ENCODE results near the gene OR2G6.
A peak's percentile ranks its signal among the peaks of the same experiment; 100 is the strongest.
"Not testable (repeated sequence)": the region's sequence is repeated elsewhere in the genome, so short reads cannot be mapped to it uniquely, and the experiment has no call there.

OR2G6 gene

GRCh38 chr1:248507773-248508172 lies at the start of gene OR2G6:
Gene OR2G6, plus strand, starts transcription at chr1:248508073. Its CDS starts 13,574 bp downstream, at chr1:248521647.
- not testable (repeated sequence) for DNase-seq (ENCODE audit: low spot score); H3K4me3 ChIP-seq; H3K27ac ChIP-seq

GRCh38 chr1:248459117-248459516 lies 48.8 kb upstream of the OR2G6 start:
- not testable (repeated sequence) for H3K4me3 ChIP-seq; H3K27ac ChIP-seq; DNase-seq (ENCODE audit: low spot score)

- H3K27ac ChIP-seq = no peak overlapping the region
- DNase-seq (ENCODE audit: low spot score) = no peak
- H3K4me3 ChIP-seq = no peak overlapping the region
- no peak for TF ChIP-seq CTCF (IDR thresholded peaks at IDR 0.05)
Measured at GRCh38 chr1:248471154-248471553, 36.7 kb upstream of the OR2G6 start.

DNA sequence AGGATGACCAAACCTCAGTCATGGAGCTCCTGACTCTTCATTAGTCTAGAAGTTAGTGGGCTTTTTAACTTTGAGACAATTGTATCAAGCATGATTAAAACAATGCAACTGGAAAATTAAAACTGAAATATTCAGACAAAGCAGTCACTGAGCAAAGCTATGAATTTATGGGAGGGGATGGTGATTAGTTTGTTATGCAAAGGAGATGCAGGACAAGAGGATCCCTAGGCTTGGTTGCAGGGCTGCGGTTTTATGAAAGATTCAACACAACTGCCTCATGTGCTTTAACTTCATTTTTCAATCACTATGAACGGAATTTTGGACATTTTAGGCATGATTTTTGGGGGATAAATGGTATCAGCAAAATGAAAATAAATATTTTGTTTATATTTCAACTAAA lies 35.8 kb upstream of the OR2G6 start:
- not testable (repeated sequence) for H3K27ac ChIP-seq; H3K4me3 ChIP-seq; DNase-seq (ENCODE audit: low spot score)

DNA sequence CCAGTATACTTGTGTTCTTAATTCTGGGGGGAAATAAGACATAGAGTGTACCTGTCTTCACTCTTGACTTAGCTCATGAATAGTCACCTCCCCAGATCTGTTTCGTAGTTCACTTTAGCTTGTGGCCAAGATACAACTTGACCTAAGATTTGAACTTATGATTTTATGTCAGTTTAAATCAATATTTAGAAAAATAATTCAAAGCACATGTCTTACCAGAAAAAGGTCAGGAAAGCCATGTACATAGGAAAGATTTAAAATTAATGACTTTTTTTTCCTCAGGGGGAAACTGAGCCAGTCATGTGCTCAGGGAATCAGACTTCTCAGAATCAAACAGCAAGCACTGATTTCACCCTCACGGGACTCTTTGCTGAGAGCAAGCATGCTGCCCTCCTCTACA lies 34.8 kb upstream of the OR2G6 start, which contains the start of gene OR2T3:
OR2T3 (plus strand) TSS at position 301 of the 400 bp plus-strand sequence; CDS start at position 301, 0 bp downstream.
- not testable (repeated sequence) for H3K27ac ChIP-seq; DNase-seq (ENCODE audit: low spot score); H3K4me3 ChIP-seq

- not testable (repeated sequence) for H3K4me3 ChIP-seq; H3K27ac ChIP-seq; DNase-seq (ENCODE audit: low spot score)
Measured at GRCh38 chr1:248475660-248476059, 32.2 kb upstream of the OR2G6 start.

- H3K27ac ChIP-seq; H3K4me3 ChIP-seq; DNase-seq (ENCODE audit: low spot score): not testable (repeated sequence)
Measured at GRCh38 chr1:248481686-248482579, 25.9 kb upstream of the OR2G6 start.

- DNase-seq (ENCODE audit: low spot score); H3K27ac ChIP-seq; H3K4me3 ChIP-seq: not testable (repeated sequence)
Measured at GRCh38 chr1:248488289-248488688, 19.6 kb upstream of the OR2G6 start, which contains the start of gene OR2T5. Gene OR2T5, plus strand, starts transcription at chr1:248488589. Its CDS starts 0 bp downstream, at chr1:248488589.

DNA sequence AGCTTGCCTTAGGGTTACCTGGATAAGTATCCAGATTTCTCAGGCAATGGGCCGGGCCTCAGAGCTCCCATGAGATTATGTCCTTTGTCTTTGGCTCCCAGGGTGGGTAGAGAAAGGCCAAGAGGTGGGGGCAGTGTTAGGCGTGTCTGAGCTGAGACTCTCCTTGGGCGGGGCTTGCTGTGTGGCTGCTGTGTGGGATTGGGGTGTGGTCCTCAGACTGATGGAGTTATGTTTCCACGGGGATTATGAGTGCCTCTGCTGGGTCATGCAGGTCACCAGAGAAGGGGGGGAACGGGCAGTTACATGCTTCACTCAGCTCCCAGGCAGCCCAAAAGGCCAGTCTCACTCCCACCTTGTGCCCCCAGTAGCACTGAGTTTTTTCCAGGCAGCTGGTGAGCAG lies 11.2 kb upstream of the OR2G6 start:
- H3K27ac ChIP-seq; DNase-seq (ENCODE audit: low spot score); H3K4me3 ChIP-seq: not testable (repeated sequence)

DNA sequence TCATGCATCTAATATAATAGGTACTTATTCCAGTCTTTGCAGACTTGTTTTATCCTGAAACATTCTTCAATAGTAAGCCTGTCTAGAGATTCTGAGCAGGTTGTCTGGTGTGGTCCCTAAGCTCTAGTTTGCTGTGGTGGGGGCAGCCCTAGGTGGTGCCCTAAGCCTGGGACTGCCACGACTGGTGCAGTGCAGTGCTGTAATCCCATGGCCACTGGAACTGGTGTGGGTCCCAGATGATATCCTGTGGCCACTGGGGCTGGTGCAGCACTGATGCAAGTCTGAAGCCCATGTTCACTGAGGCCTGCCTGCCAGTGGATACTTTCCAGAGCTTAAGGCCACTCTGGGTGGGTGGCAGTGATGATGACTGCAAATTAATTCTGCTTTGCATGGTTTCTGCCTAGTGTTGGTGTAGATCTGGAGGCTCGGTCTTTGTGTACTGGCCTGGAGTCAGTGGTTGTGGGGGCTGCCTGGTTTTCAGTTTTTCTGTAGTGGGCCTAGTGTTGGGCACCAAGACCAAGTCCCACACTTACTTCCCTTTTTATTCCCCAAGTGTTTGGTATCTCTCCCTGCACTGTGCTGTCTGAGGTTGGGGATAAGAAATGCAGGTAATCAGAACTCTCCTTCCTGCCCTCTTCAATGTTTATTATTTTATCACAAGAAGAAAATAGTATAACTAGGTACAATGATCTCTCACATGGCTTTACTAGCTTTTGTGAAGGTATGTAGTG lies 7.4 kb upstream of the OR2G6 start:
- DNase-seq (ENCODE audit: low spot score); H3K4me3 ChIP-seq; H3K27ac ChIP-seq: not testable (repeated sequence)

GRCh38 chr1:248510217-248510616 lies 2.3 kb downstream of the OR2G6 start:
- not testable (repeated sequence) for DNase-seq (ENCODE audit: low spot score); H3K27ac ChIP-seq; H3K4me3 ChIP-seq

- no peak for TF ChIP-seq CTCF (IDR thresholded peaks at IDR 0.05)
- H3K27ac ChIP-seq = no peak overlapping the region
- DNase-seq (ENCODE audit: low spot score) = peak; percentile 19
- no peak overlapping the region for H3K4me3 ChIP-seq
Measured at GRCh38 chr1:248521856-248522255, 14.0 kb downstream of the OR2G6 start.

- not testable (repeated sequence) for DNase-seq (ENCODE audit: low spot score); H3K27ac ChIP-seq; H3K4me3 ChIP-seq
Measured at GRCh38 chr1:248537449-248537848, 29.6 kb downstream of the OR2G6 start.

- not testable (repeated sequence) for H3K4me3 ChIP-seq; H3K27ac ChIP-seq; DNase-seq (ENCODE audit: low spot score)
Measured at GRCh38 chr1:248547383-248547782, 39.5 kb downstream of the OR2G6 start.

DNA sequence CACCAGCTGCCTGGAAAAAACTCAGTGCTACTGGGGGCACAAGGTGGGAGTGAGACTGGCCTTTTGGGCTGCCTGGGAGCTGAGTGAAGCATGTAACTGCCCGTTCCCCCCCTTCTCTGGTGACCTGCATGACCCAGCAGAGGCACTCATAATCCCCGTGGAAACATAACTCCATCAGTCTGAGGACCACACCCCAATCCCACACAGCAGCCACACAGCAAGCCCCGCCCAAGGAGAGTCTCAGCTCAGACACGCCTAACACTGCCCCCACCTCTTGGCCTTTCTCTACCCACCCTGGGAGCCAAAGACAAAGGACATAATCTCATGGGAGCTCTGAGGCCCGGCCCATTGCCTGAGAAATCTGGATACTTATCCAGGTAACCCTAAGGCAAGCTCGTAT lies 43.2 kb downstream of the OR2G6 start:
- not testable (repeated sequence) for H3K4me3 ChIP-seq; DNase-seq (ENCODE audit: low spot score); H3K27ac ChIP-seq

DNA sequence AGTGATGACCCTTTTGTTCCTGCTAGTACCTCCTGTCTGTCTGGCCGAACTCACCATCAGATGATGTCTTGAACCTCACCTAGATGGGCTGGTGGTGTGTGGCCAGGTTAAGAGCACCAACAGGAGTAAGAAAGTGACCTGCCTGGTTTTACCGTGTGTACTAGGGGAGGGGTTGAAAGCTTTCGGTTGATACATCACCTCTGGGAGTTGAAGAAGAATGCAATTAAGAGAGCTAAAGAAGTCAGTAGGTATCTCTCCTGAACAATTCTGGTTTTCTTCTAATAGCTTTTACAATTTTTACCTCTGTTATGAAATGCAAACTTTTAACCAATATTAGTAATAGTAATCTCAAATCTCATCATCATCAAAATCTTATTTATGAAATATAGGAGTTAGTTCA lies 54.8 kb downstream of the OR2G6 start, which contains the start of gene OR2T29:
OR2T29 (minus strand) TSS at position 101 of the 400 bp plus-strand sequence. CDS start 3,281 bp downstream, outside the sequence.
- DNase-seq (ENCODE audit: low spot score); H3K27ac ChIP-seq; H3K4me3 ChIP-seq: not testable (repeated sequence)
